GM12873 (cell line): ENCODE measurements around the gene M6PR.

ENCODE experiments used
- TF ChIP-seq, protein P1 (sequence below): IDR thresholded peaks from 2 replicates; pipeline ENCODE4 v1.5.1; 2012; ENCODE audit warnings: low read depth, mild to moderate bottlenecking, moderate library complexity, low read length, control low read depth; ENCODE audit not compliant: insufficient read depth; ENCODE audit errors: missing control alignments

The M6PR gene

DNA sequence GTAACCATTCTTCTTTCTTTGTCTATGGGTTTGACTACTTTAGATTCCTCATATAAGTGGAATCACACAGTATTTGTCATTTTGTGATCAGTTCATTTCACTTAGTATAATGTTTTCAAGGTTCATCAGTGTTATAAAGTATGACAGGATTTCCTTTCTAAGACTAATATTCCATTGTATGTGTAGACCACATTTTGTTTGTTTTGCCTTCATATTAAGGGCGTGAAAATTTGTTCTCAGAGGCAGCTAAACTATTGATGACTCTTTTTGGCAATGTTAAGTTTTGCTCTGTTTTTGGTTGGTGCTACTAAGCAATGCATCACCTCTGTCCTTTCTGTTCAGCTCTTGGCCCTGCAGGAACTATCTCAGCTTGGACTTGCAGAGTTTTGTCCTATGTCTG, 38.2 kb upstream of the M6PR start:
- TF ChIP-seq, protein P1, sequence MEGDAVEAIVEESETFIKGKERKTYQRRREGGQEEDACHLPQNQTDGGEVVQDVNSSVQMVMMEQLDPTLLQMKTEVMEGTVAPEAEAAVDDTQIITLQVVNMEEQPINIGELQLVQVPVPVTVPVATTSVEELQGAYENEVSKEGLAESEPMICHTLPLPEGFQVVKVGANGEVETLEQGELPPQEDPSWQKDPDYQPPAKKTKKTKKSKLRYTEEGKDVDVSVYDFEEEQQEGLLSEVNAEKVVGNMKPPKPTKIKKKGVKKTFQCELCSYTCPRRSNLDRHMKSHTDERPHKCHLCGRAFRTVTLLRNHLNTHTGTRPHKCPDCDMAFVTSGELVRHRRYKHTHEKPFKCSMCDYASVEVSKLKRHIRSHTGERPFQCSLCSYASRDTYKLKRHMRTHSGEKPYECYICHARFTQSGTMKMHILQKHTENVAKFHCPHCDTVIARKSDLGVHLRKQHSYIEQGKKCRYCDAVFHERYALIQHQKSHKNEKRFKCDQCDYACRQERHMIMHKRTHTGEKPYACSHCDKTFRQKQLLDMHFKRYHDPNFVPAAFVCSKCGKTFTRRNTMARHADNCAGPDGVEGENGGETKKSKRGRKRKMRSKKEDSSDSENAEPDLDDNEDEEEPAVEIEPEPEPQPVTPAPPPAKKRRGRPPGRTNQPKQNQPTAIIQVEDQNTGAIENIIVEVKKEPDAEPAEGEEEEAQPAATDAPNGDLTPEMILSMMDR = no peak

- TF ChIP-seq, protein P1 = no peak
Observed at GRCh38 chr12:8987163-8987562, 37.7 kb upstream of the M6PR start.

GRCh38 chr12:8985213-8985754, 35.8 kb upstream of the M6PR start:
- TF ChIP-seq, protein P1 = no peak

GRCh38 chr12:8980137-8980536, 30.7 kb upstream of the M6PR start:
- TF ChIP-seq, protein P1 = no peak

GRCh38 chr12:8970432-8970831, 21.0 kb upstream of the M6PR start:
- TF ChIP-seq, protein P1 = no peak

GRCh38 chr12:8969861-8970411, 20.5 kb upstream of the M6PR start:
- TF ChIP-seq, protein P1 = no peak

- TF ChIP-seq, protein P1 = no peak
Observed at GRCh38 chr12:8968761-8969160, 19.3 kb upstream of the M6PR start.
